Erythroblast (primary cell): ENCODE results near the gene KCNMA1.

ENCODE experiments used
- GATA1 ChIP-seq: IDR thresholded peaks from 2 replicates; pipeline ENCODE4 v1.6.1; 2011; ENCODE audit warnings: low read depth, mild to moderate bottlenecking, control low read depth, low read length, moderate library complexity
- POLR2A ChIP-seq: IDR thresholded peaks from 2 replicates; pipeline ENCODE4 v1.6.1; 2011; ENCODE audit warnings: mild to moderate bottlenecking, low read length

DNA sequence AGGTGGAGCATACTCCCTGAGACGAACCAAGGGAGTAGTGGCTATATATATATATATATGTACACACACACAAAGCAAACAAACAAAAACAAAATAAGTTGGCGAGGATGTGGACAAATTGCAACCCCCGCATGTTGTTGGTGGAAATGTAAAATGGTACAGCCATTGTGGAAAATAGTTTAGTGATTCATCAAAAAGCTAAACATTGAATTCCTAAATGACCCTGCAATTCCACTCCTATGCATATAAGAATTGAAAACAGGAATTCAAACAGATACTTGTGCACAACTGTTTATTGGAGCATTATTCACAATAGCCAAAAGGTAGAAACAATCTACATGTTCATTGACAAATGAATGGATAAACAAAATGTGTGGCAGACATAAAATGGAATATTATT, 407.9 kb downstream of the KCNMA1 start:
- no peak for TF ChIP-seq POLR2A
- TF ChIP-seq GATA1 = no peak
